PC-9 (cell line): ENCODE measurements around the gene CROCC2. TPM values are rescaled to one million over a fixed set of nuclear protein-coding genes. Genes with fewer than 3 reads are reported as not detected.

Experiments used
- BruUV-seq: library from RNA; stranded (reverse); fragments of 400-500 nt; replicated peaks from 2 replicates; lab custom pipeline; 2021; lab: Mats Ljungman, UMichigan
- CTCF ChIA-PET: fragments of 300-600 bp; sonication (Branson Sonifier 250); formaldehyde crosslinking; loops from one replicate; lab custom pipeline; 2022; ENCODE audit warnings: antibody characterized with exemption; lab: Charles Lee
- POLR2A ChIA-PET: fragments of 300-600 bp; sonication (Branson Sonifier 250); formaldehyde crosslinking; loops from one replicate; lab custom pipeline; 2022; ENCODE audit warnings: antibody characterized with exemption; ENCODE audit not compliant: unreplicated experiment; lab: Charles Lee
- DNase-seq, 2 experiments: peaks; one replicate each; pipeline versions ENCODE4 v3.0.0 to v3.0.0-alpha.2; 2015 to 2022; ENCODE audit warnings: mixed read lengths in 1 of 2
- H2AFZ ChIP-seq: fragments of 200-600 bp; sonication (generic); 2 replicates; pipeline ENCODE4 v1.8.1; 2017; ENCODE audit warnings: antibody characterized with exemption
- H3F3A ChIP-seq: fragments of 200-600 bp; sonication (generic); 2 replicates; pipeline ENCODE4 v1.8.1; 2017; ENCODE audit warnings: antibody characterized with exemption, mild to moderate bottlenecking, low read depth; ENCODE audit not compliant: insufficient read depth
- H3K27ac ChIP-seq: fragments of 200-600 bp; sonication (generic); 2 replicates; pipeline ENCODE4 v1.6.1; 2016; ENCODE audit warnings: mixed run types
- H3K27me3 ChIP-seq: fragments of 200-600 bp; sonication (generic); 2 replicates; pipeline ENCODE4 v1.6.1; 2016; ENCODE audit warnings: low read depth, mixed run types; ENCODE audit not compliant: insufficient read depth
- H3K36me3 ChIP-seq: fragments of 200-600 bp; sonication (generic); 2 replicates; pipeline ENCODE4 v1.6.1; 2016; ENCODE audit warnings: low read depth, mixed run types
- H3K4me1 ChIP-seq: fragments of 200-600 bp; sonication (generic); replicated peaks from 2 replicates; pipeline ENCODE4 v1.6.1; 2016; ENCODE audit warnings: mixed run types; ENCODE audit not compliant: insufficient read depth
- H3K4me2 ChIP-seq: fragments of 200-600 bp; sonication (generic); 2 replicates; pipeline ENCODE4 v1.6.1; 2017; ENCODE audit warnings: mixed run types
- H3K4me3 ChIP-seq: fragments of 200-600 bp; sonication (generic); 2 replicates; pipeline ENCODE4 v1.6.1; 2016; ENCODE audit warnings: mixed run types
- H3K79me2 ChIP-seq: fragments of 200-600 bp; sonication (generic); 2 replicates; pipeline ENCODE4 v1.6.1; 2017; ENCODE audit warnings: low read depth, mixed run types
- H3K9me2 ChIP-seq: fragments of 200-600 bp; sonication (generic); 2 replicates; pipeline ENCODE4 v1.8.1; 2017; ENCODE audit warnings: mild to moderate bottlenecking; ENCODE audit not compliant: insufficient read depth
- H3K9me3 ChIP-seq: fragments of 200-600 bp; sonication (generic); 2 replicates; pipeline ENCODE4 v1.8.1; 2016; ENCODE audit warnings: low read depth; ENCODE audit not compliant: insufficient read depth
- H4K20me1 ChIP-seq: fragments of 200-600 bp; sonication (generic); 2 replicates; pipeline ENCODE4 v1.8.1; 2017; ENCODE audit not compliant: insufficient read depth
- EZH2 ChIP-seq: fragments of 200-600 bp; sonication (generic); IDR thresholded peaks from 2 replicates; pipeline ENCODE4 v1.8.0; 2017; ENCODE audit warnings: antibody characterized with exemption, low read depth
- intact Hi-C: fragments of 100-400 bp; cut with micrococcal nuclease; formaldehyde crosslinking; loops from one replicate; pipeline ENCODE4 v1.10.0; 2022; ENCODE audit not compliant: unreplicated experiment
- total RNA-seq: library from RNA; stranded (reverse); gene quantifications from 2 replicates; pipeline ENCODE4 v1.2.3, GENCODE V29; 2021
- TF ChIP-seq, protein P1 (sequence below): fragments of 200-600 bp; sonication (generic); conservative IDR thresholded peaks from 2 replicates; pipeline ENCODE4 v1.6.1; 2017; ENCODE audit warnings: mixed run types, antibody characterized with exemption, mild to moderate bottlenecking, moderate library complexity

Gene CROCC2
- total RNA-seq, 1 experiment from 2014 or later: not detected

DNA sequence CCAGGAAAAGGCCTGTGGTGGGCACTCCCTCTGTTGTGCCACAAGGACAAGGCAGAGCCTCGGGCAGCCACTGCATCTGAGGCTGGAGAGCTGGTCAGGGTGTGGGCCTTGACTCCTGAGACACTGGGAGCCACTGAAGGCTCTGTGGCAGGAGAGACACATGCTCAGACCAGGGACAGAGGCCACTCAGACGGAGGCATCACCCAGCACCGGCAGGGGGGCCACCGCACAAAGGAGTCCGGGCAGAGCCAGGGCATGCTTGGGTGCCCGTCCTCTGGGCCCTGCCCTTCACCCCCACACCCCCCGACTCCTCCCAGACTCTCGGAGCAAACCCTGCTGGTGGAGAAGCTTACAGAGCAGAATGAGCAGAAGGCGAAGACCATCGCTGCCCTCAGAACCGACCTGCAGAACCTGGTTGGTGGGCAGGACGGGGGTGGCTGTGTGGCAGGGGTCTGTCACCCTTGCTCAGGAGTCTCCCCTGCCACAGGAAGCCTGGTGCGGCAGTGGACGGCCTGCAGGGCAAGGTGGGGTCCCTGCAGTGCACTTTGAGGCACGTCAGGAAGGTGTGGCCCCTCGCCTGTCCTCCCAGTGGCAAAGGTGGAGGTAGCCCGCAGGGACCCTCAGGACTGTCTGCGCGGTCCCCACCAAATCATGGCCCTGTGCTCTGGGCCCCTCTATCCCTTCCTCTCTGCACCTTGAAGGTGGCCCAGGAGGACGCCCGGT lies 26.0 kb downstream of the CROCC2 start:
- H3K36me3 ChIP-seq: no peaks in the 10 kb centered on the region
- H4K20me1 ChIP-seq: no peaks in the 10 kb centered on the region
- no peak overlapping the region for H3K4me2 ChIP-seq
- TF ChIP-seq, protein P1, sequence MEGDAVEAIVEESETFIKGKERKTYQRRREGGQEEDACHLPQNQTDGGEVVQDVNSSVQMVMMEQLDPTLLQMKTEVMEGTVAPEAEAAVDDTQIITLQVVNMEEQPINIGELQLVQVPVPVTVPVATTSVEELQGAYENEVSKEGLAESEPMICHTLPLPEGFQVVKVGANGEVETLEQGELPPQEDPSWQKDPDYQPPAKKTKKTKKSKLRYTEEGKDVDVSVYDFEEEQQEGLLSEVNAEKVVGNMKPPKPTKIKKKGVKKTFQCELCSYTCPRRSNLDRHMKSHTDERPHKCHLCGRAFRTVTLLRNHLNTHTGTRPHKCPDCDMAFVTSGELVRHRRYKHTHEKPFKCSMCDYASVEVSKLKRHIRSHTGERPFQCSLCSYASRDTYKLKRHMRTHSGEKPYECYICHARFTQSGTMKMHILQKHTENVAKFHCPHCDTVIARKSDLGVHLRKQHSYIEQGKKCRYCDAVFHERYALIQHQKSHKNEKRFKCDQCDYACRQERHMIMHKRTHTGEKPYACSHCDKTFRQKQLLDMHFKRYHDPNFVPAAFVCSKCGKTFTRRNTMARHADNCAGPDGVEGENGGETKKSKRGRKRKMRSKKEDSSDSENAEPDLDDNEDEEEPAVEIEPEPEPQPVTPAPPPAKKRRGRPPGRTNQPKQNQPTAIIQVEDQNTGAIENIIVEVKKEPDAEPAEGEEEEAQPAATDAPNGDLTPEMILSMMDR: no peak
- no peak for TF ChIP-seq EZH2
- POLR2A ChIA-PET: no interaction called here
- H3K9me3 ChIP-seq: no peaks in the 10 kb centered on the region
- no peaks in the 10 kb centered on the region for H3K79me2 ChIP-seq
- H3K9me2 ChIP-seq: no peaks in the 10 kb centered on the region
- H3K4me3 ChIP-seq: no peak overlapping the region
- intact Hi-C loops: no loop called here
- H3K27me3 ChIP-seq: peaks cover 74% of the 10 kb centered on the region
- no peak for DNase-seq
- no peak overlapping the region for H2AFZ ChIP-seq
- H3K27ac ChIP-seq: no peak overlapping the region
- H3K4me1 ChIP-seq: no peaks in the 10 kb centered on the region
- CTCF ChIA-PET: interaction anchor here (0.6 kb wide), 1 partner anchor 51 kb away, joined by 3 read pairs; no protein-coding TSS in a partner anchor
- H3F3A ChIP-seq: peaks cover 2% of the 10 kb centered on the region; the same call in 1 of the 2 replicates
- BruUV-seq: no TSS peak

DNA sequence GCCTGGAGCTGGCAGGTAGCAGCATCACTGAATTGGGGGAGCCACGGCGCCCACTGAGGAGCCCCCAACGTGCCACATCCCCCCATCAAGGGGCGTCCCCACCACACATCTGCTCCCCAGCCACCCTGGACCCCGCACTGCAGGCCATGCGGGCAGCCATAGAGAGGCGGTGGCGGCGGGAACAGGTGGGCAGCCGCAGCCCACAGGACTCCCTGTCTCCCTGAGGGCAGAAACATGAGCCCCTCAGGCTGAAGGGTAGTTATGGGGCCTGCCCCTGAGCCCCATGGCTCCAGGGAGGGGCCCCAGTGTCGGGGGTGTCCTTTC lies 26.6 kb downstream of the CROCC2 start:
- POLR2A ChIA-PET: no interaction called here
- TF ChIP-seq EZH2: no peak
- TF ChIP-seq, protein P1: no peak
- no peaks in the 10 kb centered on the region for H3F3A ChIP-seq
- no peaks in the 10 kb centered on the region for H3K9me2 ChIP-seq
- no peaks in the 10 kb centered on the region; the same call in 1 of the 2 replicates for H3K9me3 ChIP-seq
- H3K79me2 ChIP-seq: no peaks in the 10 kb centered on the region
- CTCF ChIA-PET: interaction anchor here (0.6 kb wide), 1 partner anchor 51 kb away, joined by 3 read pairs; no protein-coding TSS in a partner anchor
- H3K4me1 ChIP-seq: no peaks in the 10 kb centered on the region
- BruUV-seq: no TSS peak
- intact Hi-C loops: no loop called here
- H4K20me1 ChIP-seq: no peaks in the 10 kb centered on the region
- H3K36me3 ChIP-seq: no peaks in the 10 kb centered on the region
- H3K4me3 ChIP-seq: no peak overlapping the region
- peaks cover 76% of the 10 kb centered on the region for H3K27me3 ChIP-seq
- no peak overlapping the region for H2AFZ ChIP-seq
- no peak overlapping the region for H3K4me2 ChIP-seq
- H3K27ac ChIP-seq: no peak overlapping the region
- no peak for DNase-seq

DNA sequence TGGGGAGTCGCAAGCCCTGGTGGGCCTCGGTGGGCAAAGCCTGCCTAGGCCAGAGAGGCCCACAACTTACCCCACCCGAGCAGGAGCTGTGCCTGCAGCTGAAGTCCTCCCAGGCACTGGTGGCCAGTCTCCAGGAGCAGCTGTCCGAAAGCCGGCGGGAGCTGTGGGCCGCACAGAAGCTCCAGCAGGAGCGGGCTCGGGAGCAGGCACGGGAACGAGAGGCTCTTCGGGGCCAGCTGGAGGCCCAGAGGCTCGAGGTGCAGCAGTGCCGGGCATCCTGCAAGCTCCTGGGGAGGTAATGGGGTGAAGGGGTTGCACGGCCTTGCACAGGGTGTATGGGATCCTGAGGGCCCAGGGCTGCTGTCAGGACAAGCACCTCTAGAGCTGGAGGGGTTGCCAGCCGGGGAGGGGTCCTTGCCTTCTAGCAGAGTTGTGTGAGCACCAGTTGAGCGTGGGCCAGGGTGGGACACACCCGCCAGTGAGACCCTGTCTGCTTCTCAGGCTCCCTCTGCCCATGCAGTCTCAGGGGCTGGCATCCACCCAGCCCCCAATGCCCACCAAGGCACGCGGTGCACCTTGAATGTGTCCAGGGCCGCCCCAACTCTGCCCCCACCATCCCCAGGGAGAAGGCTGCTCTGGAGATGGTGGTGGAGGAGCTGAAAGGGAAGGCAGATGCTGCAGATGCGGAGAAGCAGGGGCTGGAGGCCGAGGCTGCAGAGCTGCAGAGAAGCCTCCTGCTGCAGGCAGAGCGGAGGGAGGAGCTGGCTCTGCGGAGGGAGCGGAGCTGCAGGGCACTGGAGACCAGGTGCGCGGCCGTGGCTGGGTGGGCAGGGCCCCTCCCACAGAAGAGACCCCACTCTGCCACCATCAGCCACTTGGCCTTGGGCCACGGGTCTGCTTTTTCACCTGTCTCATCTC lies 27.2 kb downstream of the CROCC2 start:
- TF ChIP-seq, protein P1: no peak
- TF ChIP-seq EZH2: no peak
- no peak overlapping the region for H3K4me3 ChIP-seq
- no peak overlapping the region for H3K27ac ChIP-seq
- peaks cover 75% of the 10 kb centered on the region for H3K27me3 ChIP-seq
- intact Hi-C loops: no loop called here
- POLR2A ChIA-PET: no interaction called here
- H3K4me2 ChIP-seq: no peak overlapping the region
- no peaks in the 10 kb centered on the region for H3K9me2 ChIP-seq
- DNase-seq: no peak
- no peaks in the 10 kb centered on the region for H4K20me1 ChIP-seq
- no peaks in the 10 kb centered on the region for H3K36me3 ChIP-seq
- no peaks in the 10 kb centered on the region; the same call in 1 of the 2 replicates for H3K9me3 ChIP-seq
- H2AFZ ChIP-seq: no peak overlapping the region
- CTCF ChIA-PET: no interaction called here
- H3F3A ChIP-seq: no peaks in the 10 kb centered on the region
- H3K4me1 ChIP-seq: no peaks in the 10 kb centered on the region
- no peaks in the 10 kb centered on the region for H3K79me2 ChIP-seq
- BruUV-seq: no TSS peak
